SU-DHL-6 (cell line): ENCODE results near the gene OR9A4.

Experiments used
- CTCF ChIP-seq: fragments of 200-600 bp; sonication (generic); IDR thresholded peaks from one replicate; pipeline ENCODE4 v1.5.1; 2017; ENCODE audit warnings: antibody characterized with exemption, mild to moderate bottlenecking, low read length, moderate library complexity; ENCODE audit not compliant: insufficient read depth, poor library complexity, severe bottlenecking
- EZH2phosphoT487 ChIP-seq: fragments of 200-600 bp; sonication (generic), shearing (Covaris generic); conservative IDR thresholded peaks from 2 replicates; pipeline ENCODE4 v1.6.1; 2018; ENCODE audit warnings: mild to moderate bottlenecking, antibody characterized with exemption, low read length, moderate library complexity, mixed read lengths

- no peak for TF ChIP-seq CTCF
- no peak for TF ChIP-seq EZH2phosphoT487
Observed at GRCh38 chr7:141928146-141928844, 12.1 kb downstream of the OR9A4 start.
